HFFc6 (cell line): ENCODE measurements around the gene CAMP. TPM values are rescaled to one million over a fixed set of nuclear protein-coding genes. Genes with fewer than 3 reads are reported as not detected.
A peak's percentile ranks its signal among the peaks of the same experiment; 100 is the strongest.

Source experiments
- DNase-seq: peaks from one replicate; pipeline ENCODE4 v3.0.0-alpha.2; 2018
- H3K27ac Mint-ChIP-seq: 2 replicates; pipeline ENCODE4 v1.8.0; 2020; ENCODE audit warnings: mild to moderate bottlenecking, mixed read lengths
- H3K27me3 Mint-ChIP-seq: 2 replicates; pipeline ENCODE4 v1.8.0; 2021; ENCODE audit warnings: mild to moderate bottlenecking, moderate library complexity, mixed read lengths; ENCODE audit not compliant: insufficient read depth
- H3K36me3 Mint-ChIP-seq: 2 replicates; pipeline ENCODE4 v1.8.0; 2021; ENCODE audit warnings: low read depth, mixed read lengths
- H3K4me1 Mint-ChIP-seq: 2 replicates; pipeline ENCODE4 v1.8.0; 2020; ENCODE audit warnings: low read depth, mixed read lengths
- H3K4me3 Mint-ChIP-seq: 2 replicates; pipeline ENCODE4 v1.8.0; 2020; ENCODE audit warnings: mild to moderate bottlenecking, moderate library complexity, mixed read lengths
- H3K9me3 Mint-ChIP-seq: 2 replicates; pipeline ENCODE4 v1.8.0; 2020; ENCODE audit warnings: mild to moderate bottlenecking, mixed read lengths
- total RNA-seq, 6 experiments: library from RNA; stranded (reverse); fragmentation: NEBNext Ultra II Directional; extraction: Animal tissue kit (Norgen Biotek cat#: 25700); gene quantifications; 2 replicates in 1 of 6; 3 replicates in 5 of 6; pipeline ENCODE4 v1.2.3, GENCODE V29; 2021
- TF ChIP-seq, protein P1 (sequence below): fragments of 200-600 bp; sonication (generic); IDR thresholded peaks from 2 replicates; pipeline ENCODE4 v1.5.0; 2021; ENCODE audit warnings: antibody characterized with exemption, mild to moderate bottlenecking

The CAMP gene
- total RNA-seq, 6 experiments from 2014 or later: not detected

DNA sequence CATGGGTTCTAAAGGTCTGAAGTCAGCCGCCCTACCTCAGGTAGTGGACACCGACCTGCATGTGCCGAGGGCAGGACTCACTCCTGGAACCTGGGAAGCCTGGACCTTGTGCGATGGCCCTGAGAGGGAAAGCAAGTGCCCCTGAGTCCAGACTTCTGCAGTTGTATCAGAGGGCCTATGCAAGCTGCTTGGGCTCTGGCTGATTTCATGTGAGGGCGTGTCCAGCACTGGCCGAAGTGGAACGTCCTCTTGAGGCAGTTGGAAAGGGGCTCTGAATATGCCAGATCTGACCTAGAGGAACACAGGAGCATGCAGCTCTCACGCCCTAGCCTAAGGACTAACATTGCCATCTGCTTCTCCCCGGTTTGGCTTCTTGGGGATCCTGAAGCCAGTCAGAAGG lies 2.5 kb upstream of the CAMP start:
- Mint-ChIP-seq H3K36me3 (no peaks in the 10 kb centered on the region), H3K9me3 (no peaks in the 10 kb centered on the region), H3K4me1 (no peaks in the 10 kb centered on the region; the same call in 1 of the 2 replicates), H3K27ac (no peak overlapping the region), H3K27me3 (peaks cover 43% of the 10 kb centered on the region), H3K4me3 (no peak overlapping the region)
- TF ChIP-seq, protein P1, sequence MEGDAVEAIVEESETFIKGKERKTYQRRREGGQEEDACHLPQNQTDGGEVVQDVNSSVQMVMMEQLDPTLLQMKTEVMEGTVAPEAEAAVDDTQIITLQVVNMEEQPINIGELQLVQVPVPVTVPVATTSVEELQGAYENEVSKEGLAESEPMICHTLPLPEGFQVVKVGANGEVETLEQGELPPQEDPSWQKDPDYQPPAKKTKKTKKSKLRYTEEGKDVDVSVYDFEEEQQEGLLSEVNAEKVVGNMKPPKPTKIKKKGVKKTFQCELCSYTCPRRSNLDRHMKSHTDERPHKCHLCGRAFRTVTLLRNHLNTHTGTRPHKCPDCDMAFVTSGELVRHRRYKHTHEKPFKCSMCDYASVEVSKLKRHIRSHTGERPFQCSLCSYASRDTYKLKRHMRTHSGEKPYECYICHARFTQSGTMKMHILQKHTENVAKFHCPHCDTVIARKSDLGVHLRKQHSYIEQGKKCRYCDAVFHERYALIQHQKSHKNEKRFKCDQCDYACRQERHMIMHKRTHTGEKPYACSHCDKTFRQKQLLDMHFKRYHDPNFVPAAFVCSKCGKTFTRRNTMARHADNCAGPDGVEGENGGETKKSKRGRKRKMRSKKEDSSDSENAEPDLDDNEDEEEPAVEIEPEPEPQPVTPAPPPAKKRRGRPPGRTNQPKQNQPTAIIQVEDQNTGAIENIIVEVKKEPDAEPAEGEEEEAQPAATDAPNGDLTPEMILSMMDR: no peak
- DNase-seq: no peak

DNA sequence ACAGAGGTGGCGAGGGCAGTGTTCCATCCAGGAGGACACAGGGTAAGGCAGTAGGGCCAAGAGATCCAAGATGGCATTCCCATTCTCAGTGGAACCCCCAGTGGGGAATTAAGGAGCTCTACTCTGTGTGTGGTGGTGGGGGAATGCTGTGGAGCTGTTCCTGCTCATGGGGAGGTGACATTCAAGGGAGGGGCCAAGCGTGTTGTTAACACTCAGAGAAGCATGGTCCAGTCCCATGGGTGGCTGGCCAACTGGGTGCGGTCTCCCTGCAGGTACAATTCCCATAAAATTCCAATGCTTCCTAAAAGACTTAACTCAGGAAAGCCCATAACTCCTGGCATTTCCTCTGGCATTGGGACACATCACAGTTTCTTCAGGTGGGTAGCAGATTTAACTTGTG lies 2.3 kb downstream of the CAMP start:
- TF ChIP-seq, protein P1: no peak
- Mint-ChIP-seq H3K36me3 (no peaks in the 10 kb centered on the region), H3K27me3 (peaks cover 33% of the 10 kb centered on the region), H3K4me1 (no peaks in the 10 kb centered on the region), H3K27ac (no peak overlapping the region), H3K4me3 (no peak overlapping the region), H3K9me3 (no peaks in the 10 kb centered on the region)
- no peak for DNase-seq

DNA sequence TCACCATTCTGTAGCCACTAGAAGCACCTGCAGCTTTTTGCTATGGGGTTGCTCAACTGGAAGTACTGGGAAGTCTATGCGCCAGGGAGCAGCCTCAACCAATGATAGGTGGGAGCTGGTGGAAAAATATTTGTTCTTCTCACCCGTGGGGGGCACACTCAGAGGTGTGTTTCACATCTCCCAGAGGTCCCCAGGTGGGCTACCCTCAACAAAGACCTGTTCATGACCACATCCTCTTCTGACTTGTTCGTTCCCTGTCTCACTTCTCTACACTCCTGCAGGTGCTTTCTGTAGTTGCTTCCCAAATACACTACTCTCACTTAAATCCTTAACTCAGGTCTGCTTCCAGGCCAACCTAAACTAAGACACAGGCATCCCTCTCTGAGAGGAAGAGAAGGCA lies 3.6 kb downstream of the CAMP start:
- Mint-ChIP-seq H3K4me3 (no peak overlapping the region), H3K9me3 (no peaks in the 10 kb centered on the region), H3K27ac (no peak overlapping the region), H3K36me3 (no peaks in the 10 kb centered on the region), H3K27me3 (peaks cover 28% of the 10 kb centered on the region), H3K4me1 (no peaks in the 10 kb centered on the region)
- DNase-seq: no peak
- TF ChIP-seq, protein P1: no peak

DNA sequence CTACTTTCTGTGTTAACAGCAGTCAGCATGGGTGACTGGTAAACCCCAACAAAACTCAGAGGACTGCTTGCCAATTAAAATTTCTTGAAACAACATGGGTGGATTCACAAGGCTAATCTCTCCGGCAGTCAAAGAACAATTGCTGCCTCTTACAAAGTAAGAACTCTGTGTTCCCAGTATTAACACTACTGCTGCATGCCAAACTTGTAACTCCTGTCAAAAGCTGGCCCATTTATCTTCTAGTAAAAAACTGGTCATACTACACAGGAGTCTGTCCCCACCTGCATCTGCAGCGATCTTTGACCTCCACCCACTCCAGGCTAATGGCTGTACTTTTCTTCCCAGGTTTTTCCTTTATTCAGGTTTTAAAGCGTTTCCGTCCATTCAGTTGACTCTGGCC lies 8.9 kb downstream of the CAMP start:
- H3K27ac Mint-ChIP-seq: no peak overlapping the region
- H3K9me3 Mint-ChIP-seq: no peaks in the 10 kb centered on the region
- no peak overlapping the region; the same call in 1 of the 2 replicates for H3K4me3 Mint-ChIP-seq
- H3K4me1 Mint-ChIP-seq: peaks cover 20% of the 10 kb centered on the region
- peaks cover 7% of the 10 kb centered on the region; the same call in 1 of the 2 replicates for H3K27me3 Mint-ChIP-seq
- H3K36me3 Mint-ChIP-seq: no peaks in the 10 kb centered on the region
- DNase-seq: no peak
- TF ChIP-seq, protein P1: no peak

DNA sequence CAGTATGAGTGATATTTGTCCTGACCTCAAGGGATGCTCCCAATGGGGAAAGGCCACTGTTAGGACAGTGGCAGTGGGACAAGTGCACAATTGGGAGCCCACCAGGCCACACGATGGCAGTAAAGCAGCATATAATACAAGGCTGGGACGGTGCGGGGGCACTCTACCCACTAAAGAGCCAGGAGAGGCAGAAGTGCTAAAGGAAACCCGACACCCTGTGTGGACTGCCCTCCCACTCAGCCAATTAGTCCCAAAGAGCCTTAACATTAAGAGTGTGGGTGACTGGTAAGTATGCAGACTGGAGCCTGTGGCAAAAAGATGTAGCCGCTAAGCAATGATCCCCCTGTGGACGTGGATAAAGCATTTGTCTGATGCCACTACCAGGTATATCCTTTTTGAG lies 9.4 kb downstream of the CAMP start:
- H3K27ac Mint-ChIP-seq: no peak overlapping the region
- H3K27me3 Mint-ChIP-seq: peaks cover 7% of the 10 kb centered on the region; the same call in 1 of the 2 replicates
- no peaks in the 10 kb centered on the region for H3K9me3 Mint-ChIP-seq
- H3K36me3 Mint-ChIP-seq: no peaks in the 10 kb centered on the region
- DNase-seq: peak; percentile 54
- peaks cover 23% of the 10 kb centered on the region for H3K4me1 Mint-ChIP-seq
- peak overlapping the region; percentile 69 for H3K4me3 Mint-ChIP-seq
- TF ChIP-seq, protein P1: peak; percentile 77

DNA sequence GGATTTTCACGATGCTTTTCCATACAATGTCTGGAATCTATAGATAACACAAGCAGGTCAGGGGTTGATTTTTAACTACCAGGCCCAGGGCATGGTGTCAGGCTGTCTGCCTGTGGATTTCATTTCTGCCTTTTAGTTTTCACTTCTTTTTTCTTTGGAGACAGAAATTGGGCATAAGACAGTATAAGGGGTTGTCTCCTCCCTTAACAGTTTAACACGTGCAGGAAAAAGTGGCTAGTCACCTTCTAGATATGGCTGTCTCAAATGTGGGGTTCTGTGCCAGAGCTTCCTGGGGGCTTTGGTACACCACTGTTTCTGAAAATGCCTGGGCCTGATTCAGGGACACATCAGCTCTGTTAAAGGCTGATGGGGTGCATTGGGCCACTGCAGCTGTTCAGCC lies 10.2 kb downstream of the CAMP start:
- Mint-ChIP-seq H3K9me3 (no peaks in the 10 kb centered on the region), H3K27ac (no peak overlapping the region), H3K27me3 (peaks cover 4% of the 10 kb centered on the region; the same call in 1 of the 2 replicates), H3K4me3 (no peak overlapping the region), H3K4me1 (peaks cover 23% of the 10 kb centered on the region), H3K36me3 (no peaks in the 10 kb centered on the region)
- TF ChIP-seq, protein P1: no peak
- DNase-seq: no peak
